Neuronal stem cell (in vitro differentiated cells): Measurements from ENCODE around the gene GPR3.

ENCODE experiments used
- DNase-seq: peaks from one replicate; pipeline ENCODE4 v3.0.0-alpha.2; 2013; ENCODE audit warnings: low spot score
- H2AFZ ChIP-seq: one replicate; pipeline ENCODE4 v1.6.1; 2013; ENCODE audit warnings: mild to moderate bottlenecking, low read length, inconsistent platforms
- H2AK5ac ChIP-seq: 2 replicates; pipeline ENCODE4 v1.6.1; 2013; ENCODE audit warnings: low read depth, mild to moderate bottlenecking, inconsistent platforms, low read length, moderate library complexity, mixed read lengths
- H2BK120ac ChIP-seq: 2 replicates; pipeline ENCODE4 v1.6.1; 2013; ENCODE audit warnings: low read depth, mild to moderate bottlenecking, inconsistent platforms, low read length, moderate library complexity, mixed read lengths
- H2BK12ac ChIP-seq: one replicate; pipeline ENCODE4 v1.6.1; 2013; ENCODE audit warnings: low read length, inconsistent platforms
- H2BK15ac ChIP-seq: 2 replicates; pipeline ENCODE4 v1.6.1; 2013; ENCODE audit warnings: mild to moderate bottlenecking, low read length, inconsistent platforms, mixed read lengths
- H2BK5ac ChIP-seq: one replicate; pipeline ENCODE4 v1.6.1; 2013; ENCODE audit warnings: inconsistent platforms, mild to moderate bottlenecking, low read length, moderate library complexity
- H3K14ac ChIP-seq: one replicate; pipeline ENCODE4 v1.6.1; 2013; ENCODE audit warnings: low read length, inconsistent platforms
- H3K18ac ChIP-seq: 2 replicates; pipeline ENCODE4 v1.6.1; 2013; ENCODE audit warnings: low read length, inconsistent platforms
- H3K23ac ChIP-seq: 2 replicates; pipeline ENCODE4 v1.6.1; 2013; ENCODE audit warnings: low read depth, mild to moderate bottlenecking, mixed read lengths, low read length, inconsistent platforms; ENCODE audit not compliant: poor library complexity
- H3K27ac ChIP-seq: replicated peaks from 3 replicates; pipeline ENCODE4 v1.5.1; 2013; ENCODE audit warnings: low read length, inconsistent platforms
- H3K27me3 ChIP-seq, 3 experiments: 2 replicates each; pipeline ENCODE4 v1.6.1; 2013; ENCODE audit warnings: low read length in 3 of 3, mild to moderate bottlenecking in 2 of 3, inconsistent platforms in 1 of 3, low read depth in 1 of 3, mixed read lengths in 1 of 3, moderate library complexity in 1 of 3; ENCODE audit not compliant: control insufficient read depth in 3 of 3, insufficient read depth in 3 of 3
- H3K36me3 ChIP-seq, 2 donors: replicated peaks in 1 of 2; 2 replicates each; pipeline ENCODE4 v1.6.1; 2013; ENCODE audit warnings: low read length in 2 of 2; ENCODE audit not compliant: control insufficient read depth in 2 of 2, insufficient read depth in 2 of 2
- H3K4ac ChIP-seq: 2 replicates; pipeline ENCODE4 v1.6.1; 2013; ENCODE audit warnings: inconsistent platforms, mild to moderate bottlenecking, low read length, moderate library complexity
- H3K4me1 ChIP-seq, 2 donors: 1 replicate in 1 of 2; 2 replicates in 1 of 2; pipeline ENCODE4 v1.6.1; 2013; ENCODE audit warnings: low read length in 2 of 2, low read depth in 1 of 2; ENCODE audit not compliant: control insufficient read depth in 2 of 2, insufficient read depth in 1 of 2
- H3K4me2 ChIP-seq: one replicate; pipeline ENCODE4 v1.6.1; 2013; ENCODE audit warnings: mild to moderate bottlenecking, low read length, inconsistent platforms; ENCODE audit not compliant: insufficient read depth, poor library complexity, severe bottlenecking
- H3K4me3 ChIP-seq, 2 donors: 2 replicates each; pipeline ENCODE4 v1.5.1; 2013; ENCODE audit warnings: low read length in 2 of 2, mild to moderate bottlenecking in 2 of 2, inconsistent platforms in 1 of 2, moderate library complexity in 1 of 2
- H3K79me1 ChIP-seq: one replicate; pipeline ENCODE4 v1.6.1; 2013; ENCODE audit warnings: low read depth, mild to moderate bottlenecking, inconsistent platforms, low read length, moderate library complexity
- H3K9ac ChIP-seq: one replicate; pipeline ENCODE4 v1.6.1; 2013; ENCODE audit warnings: mild to moderate bottlenecking, low read depth, low read length, inconsistent platforms; ENCODE audit not compliant: poor library complexity
- H3K9me3 ChIP-seq, 2 donors: replicated peaks in 1 of 2; 2 replicates each; pipeline versions ENCODE3 to v1.6.1; 2013; ENCODE audit warnings: low read length in 2 of 2, mild to moderate bottlenecking in 2 of 2, inconsistent platforms in 1 of 2, low read depth in 1 of 2, mixed read lengths in 1 of 2, moderate library complexity in 1 of 2; ENCODE audit not compliant: control insufficient read depth in 2 of 2, insufficient read depth in 1 of 2
- H4K8ac ChIP-seq: one replicate; pipeline ENCODE4 v1.6.1; 2013; ENCODE audit warnings: low read depth, mild to moderate bottlenecking, inconsistent platforms, low read length, moderate library complexity
- H4K91ac ChIP-seq: one replicate; pipeline ENCODE4 v1.6.1; 2013; ENCODE audit warnings: low read length, low read depth, mild to moderate bottlenecking, inconsistent platforms; ENCODE audit not compliant: poor library complexity
- WGBS, 2 donors: extraction: QIAGEN DNeasy Blood & Tissue Kit; methylation state at CpG; one replicate each; pipeline ENCODE4 v1.1.7; 2013; ENCODE audit warnings: missing lambda C conversion rate in 2 of 2, mixed read lengths in 1 of 2; ENCODE audit not compliant: insufficient read length in 2 of 2, insufficient replicate concordance in 1 of 2; ENCODE audit errors: extremely low coverage in 2 of 2; 5-methylcytosine and 5-hydroxymethylcytosine counted together

GPR3 gene

GRCh38 chr1:27412502-27412901, 20.1 kb downstream of the GPR3 start:
- H3K4ac ChIP-seq = no peak overlapping the region
- H3K23ac ChIP-seq = no peak overlapping the region
- no CpG with 5 or more reads among the region's 4 CpGs for WGBS, 2 donors
- H3K14ac ChIP-seq = no peak overlapping the region
- H3K4me3 ChIP-seq = no peak overlapping the region
- no peak overlapping the region for H2BK5ac ChIP-seq
- no peak overlapping the region for H3K27ac ChIP-seq
- no peak overlapping the region for H4K91ac ChIP-seq
- no peak overlapping the region for H2BK15ac ChIP-seq
- no peak overlapping the region for H4K8ac ChIP-seq
- no peak for DNase-seq
- no peaks in the 10 kb centered on the region for H3K27me3 ChIP-seq
- no peak overlapping the region for H2AK5ac ChIP-seq
- H2BK12ac ChIP-seq = no peak overlapping the region
- no peaks in the 10 kb centered on the region for H3K79me1 ChIP-seq
- H3K4me1 ChIP-seq = peaks cover 0 to 5% of the 10 kb centered on the region in 2 donors
- H3K4me2 ChIP-seq = no peak overlapping the region
- no peak overlapping the region for H2AFZ ChIP-seq
- no peak overlapping the region for H2BK120ac ChIP-seq
- no peak overlapping the region for H3K18ac ChIP-seq
- H3K9me3 ChIP-seq = no peaks in the 10 kb centered on the region
- peaks cover 38 to 98% of the 10 kb centered on the region in 2 donors for H3K36me3 ChIP-seq
- no peak overlapping the region for H3K9ac ChIP-seq

GRCh38 chr1:27413004-27413403, 20.6 kb downstream of the GPR3 start:
- Histone ChIP-seq H3K23ac (no peak overlapping the region), H2AK5ac (no peak overlapping the region), H2BK15ac (no peak overlapping the region), H3K4me2 (no peak overlapping the region), H3K14ac (no peak overlapping the region), H3K79me1 (no peaks in the 10 kb centered on the region), H3K18ac (no peak overlapping the region), H3K27me3 (no peaks in the 10 kb centered on the region), H3K27ac (no peak overlapping the region), H3K4me1 (peaks cover 0 to 4% of the 10 kb centered on the region in 2 donors), H3K9ac (no peak overlapping the region), H3K4me3 (no peak overlapping the region), H2BK12ac (no peak overlapping the region), H3K36me3 (peaks cover 36 to 98% of the 10 kb centered on the region in 2 donors), H2BK5ac (no peak overlapping the region), H4K91ac (no peak overlapping the region), H3K4ac (no peak overlapping the region), H3K9me3 (no peaks in the 10 kb centered on the region), H2AFZ (no peak overlapping the region), H4K8ac (no peak overlapping the region), H2BK120ac (no peak overlapping the region)
- WGBS, 2 donors = no CpG with 5 or more reads among the region's 4 CpGs
- DNase-seq = no peak

- no CpG with 5 or more reads among the region's 1 CpG for WGBS, 2 donors
- H2AFZ ChIP-seq = no peak overlapping the region
Observed at GRCh38 chr1:27414091-27414490, 21.7 kb downstream of the GPR3 start.

GRCh38 chr1:27416387-27417111, 24.1 kb downstream of the GPR3 start:
- no peaks in the 10 kb centered on the region for H3K79me1 ChIP-seq
- H3K4me1 ChIP-seq = peaks cover 8 to 10% of the 10 kb centered on the region in 2 donors
- H2BK12ac ChIP-seq = no peak overlapping the region
- H3K36me3 ChIP-seq = peaks cover 29 to 80% of the 10 kb centered on the region in 2 donors
- H3K9ac ChIP-seq = no peak overlapping the region
- no peak overlapping the region for H2BK5ac ChIP-seq
- no peak overlapping the region for H3K27ac ChIP-seq
- no peak overlapping the region for H4K91ac ChIP-seq
- H4K8ac ChIP-seq = no peak overlapping the region
- no peak overlapping the region for H3K4me2 ChIP-seq
- H3K18ac ChIP-seq = no peak overlapping the region
- no peak for DNase-seq
- no peak overlapping the region for H2BK120ac ChIP-seq
- H3K4me3 ChIP-seq = no peak overlapping the region
- no peak overlapping the region for H3K14ac ChIP-seq
- no peak overlapping the region for H2AK5ac ChIP-seq
- no peak overlapping the region for H3K4ac ChIP-seq
- H3K27me3 ChIP-seq = no peaks in the 10 kb centered on the region
- no CpG with 5 or more reads among the region's 3 CpGs for WGBS, 2 donors
- no peak overlapping the region for H2BK15ac ChIP-seq
- H2AFZ ChIP-seq = no peak overlapping the region
- H3K9me3 ChIP-seq = no peaks in the 10 kb centered on the region
- no peak overlapping the region for H3K23ac ChIP-seq

More at GRCh38 chr1:27414091-27414490, 21.7 kb downstream of the GPR3 start:
- no peak overlapping the region for H3K4me3 ChIP-seq
- no peak overlapping the region for H3K4me2 ChIP-seq
- no peak overlapping the region for H2BK12ac ChIP-seq
- no peak overlapping the region for H3K23ac ChIP-seq
- no peak overlapping the region for H2BK5ac ChIP-seq
- no peaks in the 10 kb centered on the region for H3K27me3 ChIP-seq
- no peaks in the 10 kb centered on the region for H3K79me1 ChIP-seq
- H3K9me3 ChIP-seq = no peaks in the 10 kb centered on the region
- DNase-seq = no peak
- peaks cover 32 to 98% of the 10 kb centered on the region in 2 donors for H3K36me3 ChIP-seq
- no peak overlapping the region for H4K8ac ChIP-seq
- no peak overlapping the region for H3K4ac ChIP-seq
- no peak overlapping the region for H2BK15ac ChIP-seq
- no peak overlapping the region for H3K9ac ChIP-seq
- no peak overlapping the region for H3K18ac ChIP-seq
- no peak overlapping the region for H2BK120ac ChIP-seq
- no peak overlapping the region for H3K27ac ChIP-seq
- no peak overlapping the region for H3K14ac ChIP-seq
- no peak overlapping the region for H2AK5ac ChIP-seq
- H3K4me1 ChIP-seq = peaks cover 7 to 10% of the 10 kb centered on the region in 2 donors
- no peak overlapping the region for H4K91ac ChIP-seq
